ENCODE data around the gene NRG3.

DNA sequence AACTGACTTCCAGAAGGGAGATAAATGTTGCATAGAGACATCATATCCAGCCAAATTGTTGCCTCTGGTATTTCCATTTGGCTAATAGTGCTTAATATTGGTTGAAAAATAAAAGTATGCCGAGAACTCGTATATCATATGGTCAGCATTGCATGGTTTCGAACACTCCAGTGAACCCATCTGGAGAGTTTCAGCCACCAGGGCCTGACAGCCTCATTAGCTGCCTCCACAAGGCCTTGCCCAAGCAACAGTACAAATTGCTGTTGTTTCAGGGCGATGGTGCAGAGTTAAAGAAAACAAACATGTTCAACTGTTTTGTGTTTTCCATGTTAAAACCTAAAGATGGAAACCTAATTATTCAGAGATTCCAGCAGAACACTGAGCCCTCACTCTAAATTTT lies 28.5 kb downstream of the NRG3 start:
- TF ChIP-seq, protein P1, sequence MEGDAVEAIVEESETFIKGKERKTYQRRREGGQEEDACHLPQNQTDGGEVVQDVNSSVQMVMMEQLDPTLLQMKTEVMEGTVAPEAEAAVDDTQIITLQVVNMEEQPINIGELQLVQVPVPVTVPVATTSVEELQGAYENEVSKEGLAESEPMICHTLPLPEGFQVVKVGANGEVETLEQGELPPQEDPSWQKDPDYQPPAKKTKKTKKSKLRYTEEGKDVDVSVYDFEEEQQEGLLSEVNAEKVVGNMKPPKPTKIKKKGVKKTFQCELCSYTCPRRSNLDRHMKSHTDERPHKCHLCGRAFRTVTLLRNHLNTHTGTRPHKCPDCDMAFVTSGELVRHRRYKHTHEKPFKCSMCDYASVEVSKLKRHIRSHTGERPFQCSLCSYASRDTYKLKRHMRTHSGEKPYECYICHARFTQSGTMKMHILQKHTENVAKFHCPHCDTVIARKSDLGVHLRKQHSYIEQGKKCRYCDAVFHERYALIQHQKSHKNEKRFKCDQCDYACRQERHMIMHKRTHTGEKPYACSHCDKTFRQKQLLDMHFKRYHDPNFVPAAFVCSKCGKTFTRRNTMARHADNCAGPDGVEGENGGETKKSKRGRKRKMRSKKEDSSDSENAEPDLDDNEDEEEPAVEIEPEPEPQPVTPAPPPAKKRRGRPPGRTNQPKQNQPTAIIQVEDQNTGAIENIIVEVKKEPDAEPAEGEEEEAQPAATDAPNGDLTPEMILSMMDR (IDR thresholded peaks at IDR 0.05) = no peak
- no peak for TF ChIP-seq POLR2A (IDR thresholded peaks at IDR 0.05; ENCODE audit: low read depth)

Measured in esophagus muscularis mucosa (tissue), 3 donors.